H9 (cell line): ENCODE measurements around the gene GXYLT1. TPM values are rescaled to one million over a fixed set of nuclear protein-coding genes. Genes with fewer than 3 reads are reported as not detected.

ENCODE experiments used
- DNase-seq: peaks from one replicate; pipeline ENCODE4 v3.0.0-alpha.2; 2017
- H2AFZ ChIP-seq: one replicate; pipeline ENCODE4 v1.6.1; 2013; ENCODE audit warnings: mild to moderate bottlenecking, low read length, control low read depth, moderate library complexity
- H2AK5ac ChIP-seq: 2 replicates; pipeline ENCODE4 v1.6.1; 2013; ENCODE audit warnings: low read length, control low read depth, mixed read lengths; ENCODE audit not compliant: insufficient read length
- H2BK120ac ChIP-seq: one replicate; pipeline ENCODE4 v1.6.1; 2013; ENCODE audit warnings: low read depth, mild to moderate bottlenecking, low read length, control low read depth, inconsistent platforms; ENCODE audit not compliant: poor library complexity, severe bottlenecking
- H2BK12ac ChIP-seq: 2 replicates; pipeline ENCODE4 v1.6.1; 2013; ENCODE audit warnings: low read length, control low read depth, mixed read lengths, low read depth; ENCODE audit not compliant: insufficient read length
- H2BK15ac ChIP-seq: 2 replicates; pipeline ENCODE4 v1.6.1; 2013; ENCODE audit warnings: low read depth, low read length, control low read depth
- H2BK20ac ChIP-seq: one replicate; pipeline ENCODE4 v1.6.1; 2013; ENCODE audit warnings: low read depth, mild to moderate bottlenecking, low read length, control low read depth, inconsistent platforms; ENCODE audit not compliant: poor library complexity, severe bottlenecking
- H2BK5ac ChIP-seq: 2 replicates; pipeline ENCODE4 v1.6.1; 2013; ENCODE audit warnings: low read length, control low read depth, mixed read lengths; ENCODE audit not compliant: insufficient read length
- H3K14ac ChIP-seq: 2 replicates; pipeline ENCODE4 v1.6.1; 2013; ENCODE audit warnings: low read length, control low read depth; ENCODE audit not compliant: insufficient read depth
- H3K18ac ChIP-seq: 2 replicates; pipeline ENCODE4 v1.6.1; 2013; ENCODE audit warnings: low read depth, mild to moderate bottlenecking, mixed read lengths, low read length, control low read depth; ENCODE audit not compliant: insufficient read length
- H3K23ac ChIP-seq: 2 replicates; pipeline ENCODE4 v1.6.1; 2013; ENCODE audit warnings: low read length, control low read depth, mixed read lengths, low read depth; ENCODE audit not compliant: insufficient read length
- H3K23me2 ChIP-seq: 2 replicates; pipeline ENCODE4 v1.6.1; 2013; ENCODE audit warnings: low read depth, mild to moderate bottlenecking, mixed read lengths, low read length, control low read depth; ENCODE audit not compliant: insufficient read length, poor library complexity, severe bottlenecking
- H3K27ac ChIP-seq: 2 replicates; pipeline ENCODE4 v1.5.1; 2013; ENCODE audit warnings: low read length, control low read depth, mixed read lengths, low read depth; ENCODE audit not compliant: insufficient read length
- H3K27me3 ChIP-seq: 2 replicates; pipeline ENCODE4 v1.6.1; 2013; ENCODE audit warnings: low read length, control low read depth, inconsistent platforms; ENCODE audit not compliant: insufficient read depth
- H3K4ac ChIP-seq: 2 replicates; pipeline ENCODE4 v1.6.1; 2013; ENCODE audit warnings: low read depth, mild to moderate bottlenecking, control low read depth, inconsistent platforms, low read length, moderate library complexity
- H3K4me1 ChIP-seq: 2 replicates; pipeline ENCODE4 v1.6.1; 2013; ENCODE audit warnings: low read length, control low read depth, inconsistent platforms; ENCODE audit not compliant: insufficient read depth
- H3K4me2 ChIP-seq: 2 replicates; pipeline ENCODE4 v1.6.1; 2013; ENCODE audit warnings: low read length, control low read depth, mixed read lengths; ENCODE audit not compliant: insufficient read length, insufficient read depth
- H3K56ac ChIP-seq: 2 replicates; pipeline ENCODE4 v1.6.1; 2013; ENCODE audit warnings: low read depth, mild to moderate bottlenecking, mixed read lengths, low read length, control low read depth; ENCODE audit not compliant: insufficient read length
- H3K79me1 ChIP-seq: 2 replicates; pipeline ENCODE4 v1.6.1; 2013; ENCODE audit warnings: low read depth, mild to moderate bottlenecking, moderate library complexity, low read length, control low read depth, inconsistent platforms; ENCODE audit not compliant: insufficient read depth, poor library complexity, severe bottlenecking
- H3K79me2 ChIP-seq: 2 replicates; pipeline ENCODE4 v1.6.1; 2013; ENCODE audit warnings: low read length, control low read depth, inconsistent platforms; ENCODE audit not compliant: insufficient read depth
- H3K9ac ChIP-seq: 2 replicates; pipeline ENCODE4 v1.6.1; 2013; ENCODE audit warnings: low read length, control low read depth, mixed read lengths; ENCODE audit not compliant: insufficient read length; ENCODE audit errors: extremely low read depth
- H3K9me3 ChIP-seq: one replicate; pipeline ENCODE4 v1.6.1; 2013; ENCODE audit warnings: low read depth, low read length, inconsistent platforms; ENCODE audit not compliant: control insufficient read depth
- H3T11ph ChIP-seq: one replicate; pipeline ENCODE4 v1.6.1; 2013; ENCODE audit warnings: mild to moderate bottlenecking, low read length, control low read depth, inconsistent platforms
- H4K20me1 ChIP-seq: one replicate; pipeline ENCODE4 v1.6.1; 2013; ENCODE audit not compliant: control insufficient read depth, insufficient read length, insufficient read depth
- H4K5ac ChIP-seq: 2 replicates; pipeline ENCODE4 v1.6.1; 2013; ENCODE audit warnings: low read depth, mild to moderate bottlenecking, mixed read lengths, low read length, control low read depth; ENCODE audit not compliant: insufficient read length
- H4K8ac ChIP-seq: replicated peaks from 2 replicates; pipeline ENCODE4 v1.6.1; 2013; ENCODE audit warnings: low read length, control low read depth, mixed read lengths, low read depth; ENCODE audit not compliant: insufficient read length
- H4K91ac ChIP-seq: 2 replicates; pipeline ENCODE4 v1.6.1; 2013; ENCODE audit warnings: low read depth, mild to moderate bottlenecking, moderate library complexity, mixed read lengths, low read length, control low read depth; ENCODE audit not compliant: insufficient read length
- H3K27ac Mint-ChIP-seq, 3 experiments: 2 replicates in 2 of 3; 3 replicates in 1 of 3; pipeline ENCODE4 v1.8.0; 2020 to 2021; ENCODE audit warnings: mixed read lengths in 3 of 3, mild to moderate bottlenecking in 1 of 3, moderate library complexity in 1 of 3
- H3K27me3 Mint-ChIP-seq: 2 replicates; pipeline ENCODE4 v1.8.0; 2021; ENCODE audit warnings: low read depth, mild to moderate bottlenecking, moderate library complexity, mixed read lengths
- H3K36me3 Mint-ChIP-seq, 3 experiments: 2 replicates in 2 of 3; 3 replicates in 1 of 3; pipeline ENCODE4 v1.8.0; 2020 to 2021; ENCODE audit warnings: low read depth in 3 of 3, mixed read lengths in 3 of 3; ENCODE audit not compliant: insufficient read depth in 1 of 3
- H3K4me1 Mint-ChIP-seq, 2 experiments: 2 replicates each; pipeline ENCODE4 v1.8.0; 2020; ENCODE audit warnings: mixed read lengths in 2 of 2
- H3K4me3 Mint-ChIP-seq, 2 experiments: 2 replicates in 1 of 2; 3 replicates in 1 of 2; pipeline ENCODE4 v1.8.0; 2020 to 2021; ENCODE audit warnings: mild to moderate bottlenecking in 2 of 2, mixed read lengths in 2 of 2, moderate library complexity in 1 of 2
- H3K9me3 Mint-ChIP-seq, 2 experiments: 2 replicates in 1 of 2; 3 replicates in 1 of 2; pipeline ENCODE4 v1.8.0; 2020; ENCODE audit warnings: mild to moderate bottlenecking in 2 of 2, mixed read lengths in 2 of 2, moderate library complexity in 1 of 2
- CTCF ChIP-seq: fragments of 200-600 bp; sonication (generic); conservative IDR thresholded peaks from 3 replicates; pipeline ENCODE4 v1.8.0; 2021; ENCODE audit warnings: antibody characterized with exemption, mild to moderate bottlenecking
- WGBS: extraction: QIAGEN DNeasy Blood & Tissue Kit; methylation state at CpG from one replicate; pipeline ENCODE4 v1.1.7; 2013; ENCODE audit warnings: missing lambda C conversion rate, low lambda C conversion rate, mixed read lengths; ENCODE audit not compliant: insufficient read length; ENCODE audit errors: extremely low coverage; 5-methylcytosine and 5-hydroxymethylcytosine counted together
- total RNA-seq: library from RNA; stranded (reverse); gene quantifications from 2 replicates; pipeline ENCODE4 v1.2.1, GENCODE V29; 2021

The GXYLT1 gene
- total RNA-seq, 1 experiment from 2014 or later: 14.5 TPM

- H2BK12ac ChIP-seq: no peak overlapping the region
- no peaks in the 10 kb centered on the region for H4K20me1 ChIP-seq
- no CpG with 5 or more reads among the region's 8 CpGs for WGBS
- peak overlapping the region; percentile 83 to 86 for H3K4me3 Mint-ChIP-seq
- H4K8ac ChIP-seq: no peak overlapping the region
- no peak overlapping the region for H2AK5ac ChIP-seq
- no peak overlapping the region for H2BK5ac ChIP-seq
- no peaks in the 10 kb centered on the region for H3K9me3 Mint-ChIP-seq
- H3K4me1 Mint-ChIP-seq: peaks cover 26 to 28% of the 10 kb centered on the region in 2 experiments
- H3K36me3 Mint-ChIP-seq: no peaks in the 10 kb centered on the region
- no peaks in the 10 kb centered on the region for H3K27me3 ChIP-seq
- peaks cover 5% of the 10 kb centered on the region; the same call in 1 of the 2 replicates for H3K79me2 ChIP-seq
- H3T11ph ChIP-seq: no peak overlapping the region
- no peak overlapping the region for H4K91ac ChIP-seq
- H3K79me1 ChIP-seq: peaks cover 4% of the 10 kb centered on the region
- no peak overlapping the region for H2AFZ ChIP-seq
- no peak overlapping the region for H3K18ac ChIP-seq
- H3K27ac Mint-ChIP-seq: peak overlapping the region in 2 of 3 experiments; percentile 28 to 69; a peak in 5 of 7 replicates
- H3K4ac ChIP-seq: no peak overlapping the region
- H3K9ac ChIP-seq: peak overlapping the region; percentile 13
- no peak overlapping the region for H2BK15ac ChIP-seq
- no peak overlapping the region for H2BK120ac ChIP-seq
- DNase-seq: no peak
- H3K23me2 ChIP-seq: peaks cover 12% of the 10 kb centered on the region
- H3K27ac ChIP-seq: no peak overlapping the region
- no peaks in the 10 kb centered on the region for H3K9me3 ChIP-seq
- H3K14ac ChIP-seq: no peak overlapping the region; the same call in 1 of the 2 replicates
- peaks cover 22% of the 10 kb centered on the region for H3K27me3 Mint-ChIP-seq
- TF ChIP-seq CTCF: no peak
- peaks cover 4% of the 10 kb centered on the region; the same call in 1 of the 2 replicates for H3K4me1 ChIP-seq
- H3K56ac ChIP-seq: no peak overlapping the region
- no peak overlapping the region for H3K23ac ChIP-seq
- H4K5ac ChIP-seq: no peak overlapping the region
- no peak overlapping the region for H2BK20ac ChIP-seq
- peak overlapping the region; percentile 89 for H3K4me2 ChIP-seq
These were observed 499 bp upstream of the GXYLT1 start for GRCh38 chr12:42145197-42145549.
